HG03060 (cell line): ENCODE results near the gene REPS2.
"Not testable (repeated sequence)": the region's sequence is repeated elsewhere in the genome, so short reads cannot be mapped to it uniquely, and the experiment has no call there.

Experiments used
- ATAC-seq: cut with Tn5 transposase; IDR thresholded peaks from one replicate; pipeline ENCODE4 v1.9.1; 2021; ENCODE audit warnings: low read depth, moderate number of reproducible peaks; ENCODE audit not compliant: unreplicated experiment

REPS2 gene

DNA sequence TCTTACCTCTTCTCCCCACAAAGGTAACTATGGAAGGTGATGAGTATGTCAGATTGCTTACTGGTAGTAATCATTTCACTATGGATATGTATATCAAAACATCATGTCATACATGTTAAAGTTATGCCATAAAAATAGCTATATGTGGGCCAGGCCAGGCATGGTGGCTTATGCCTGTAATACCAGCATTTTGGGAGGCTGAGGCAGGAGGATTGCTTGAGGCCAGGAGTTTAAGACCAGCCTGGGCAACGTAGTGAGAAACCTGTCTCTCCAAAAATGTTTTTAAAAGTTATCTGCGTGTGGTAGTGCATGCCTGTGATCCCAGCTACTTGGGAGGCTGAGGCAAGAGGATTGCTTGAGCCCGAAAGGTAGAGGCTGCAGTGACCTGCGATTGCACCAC, 16.2 kb downstream of the REPS2 start:
- ATAC-seq = not testable (repeated sequence)

DNA sequence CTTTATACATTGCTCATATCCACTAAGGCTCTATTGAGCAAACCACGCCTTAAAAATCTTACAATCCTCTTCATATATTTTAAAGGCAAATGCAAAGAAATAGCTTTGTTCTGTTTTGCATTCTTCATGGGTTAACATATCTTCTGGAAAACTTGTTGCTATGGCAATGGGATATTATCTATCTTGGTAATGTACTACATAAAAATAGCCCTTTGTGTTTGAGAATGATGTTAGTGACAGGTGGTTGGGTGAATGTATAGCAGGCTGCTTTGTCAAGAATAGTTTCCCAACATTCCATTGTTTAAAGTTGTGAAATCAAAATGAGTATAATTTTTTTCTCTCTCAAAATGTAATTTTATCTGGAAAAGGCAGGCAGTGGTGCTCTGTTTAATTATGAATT, 16.8 kb downstream of the REPS2 start:
- no peak for ATAC-seq

DNA sequence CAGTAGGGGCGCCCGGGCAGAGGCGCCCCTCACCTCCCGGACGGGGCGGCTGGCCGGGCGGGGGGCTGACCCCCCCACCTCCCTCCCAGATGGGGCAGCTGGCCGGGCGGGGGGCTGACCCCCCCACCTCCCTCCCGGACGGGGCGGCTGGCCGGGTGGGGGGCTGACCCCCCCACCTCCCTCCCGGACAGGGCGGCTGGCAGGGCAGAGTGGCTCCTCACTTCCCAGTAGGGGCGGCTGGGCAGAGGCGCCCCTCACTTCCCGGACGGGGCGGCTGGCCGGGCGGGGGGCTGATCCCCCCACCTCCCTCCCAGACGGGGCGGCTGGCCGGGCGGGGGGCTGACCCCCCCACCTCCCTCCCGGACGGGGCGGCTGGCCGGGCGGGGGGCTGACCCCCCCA, 18.5 kb downstream of the REPS2 start:
- ATAC-seq = not testable (repeated sequence)

DNA sequence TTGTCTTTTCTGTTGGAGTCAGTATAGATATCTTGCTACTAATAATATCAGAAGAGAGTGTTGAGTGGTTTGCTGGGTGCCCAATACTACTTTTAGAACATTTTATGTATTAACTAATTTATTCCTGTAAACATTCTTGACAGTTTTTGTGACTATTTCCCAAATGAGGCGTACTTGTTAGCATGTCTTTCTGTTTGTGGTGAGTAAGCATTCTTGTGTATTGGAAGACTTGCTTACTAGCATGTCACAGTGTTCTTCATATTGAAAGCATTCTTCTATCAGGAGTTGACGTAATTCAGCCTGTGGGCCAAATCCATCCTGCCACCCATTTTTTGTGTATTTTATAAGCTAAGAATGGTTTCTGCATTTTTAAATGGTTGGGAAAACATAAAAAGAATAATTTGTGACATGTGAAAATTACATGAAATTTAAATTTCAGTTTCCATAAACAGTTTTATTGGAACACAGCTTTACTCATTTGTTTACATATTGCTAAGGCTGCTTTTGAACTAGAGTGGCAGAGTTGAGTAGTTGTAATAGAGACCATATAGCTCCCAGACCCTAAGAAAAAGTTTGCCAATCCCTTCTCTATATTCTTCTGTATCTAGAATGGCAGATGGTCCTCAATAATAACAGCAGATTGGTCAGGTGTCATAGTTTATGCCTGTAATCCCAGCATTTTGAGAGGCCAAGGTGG, 20.4 kb downstream of the REPS2 start:
- ATAC-seq = no peak

DNA sequence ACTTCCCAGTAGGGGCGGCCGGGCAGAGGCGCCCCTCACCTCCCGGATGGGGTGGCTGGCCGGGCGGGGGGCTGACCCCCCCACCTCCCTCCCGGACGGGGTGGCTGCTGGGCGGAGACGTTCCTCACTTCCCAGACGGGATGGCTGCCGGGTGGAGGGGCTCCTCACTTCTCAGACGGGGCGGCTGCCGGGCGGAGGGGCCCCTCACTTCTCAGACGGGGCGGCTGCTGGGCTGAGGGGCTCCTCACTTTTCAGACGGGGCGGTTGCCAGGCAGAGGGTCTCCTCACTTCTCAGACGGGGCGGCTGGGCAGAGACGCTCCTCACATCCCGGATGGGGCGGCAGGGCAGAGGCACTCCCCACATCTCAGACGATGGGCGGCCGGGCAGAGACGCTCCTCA, 22.3 kb downstream of the REPS2 start:
- ATAC-seq = not testable (repeated sequence)

DNA sequence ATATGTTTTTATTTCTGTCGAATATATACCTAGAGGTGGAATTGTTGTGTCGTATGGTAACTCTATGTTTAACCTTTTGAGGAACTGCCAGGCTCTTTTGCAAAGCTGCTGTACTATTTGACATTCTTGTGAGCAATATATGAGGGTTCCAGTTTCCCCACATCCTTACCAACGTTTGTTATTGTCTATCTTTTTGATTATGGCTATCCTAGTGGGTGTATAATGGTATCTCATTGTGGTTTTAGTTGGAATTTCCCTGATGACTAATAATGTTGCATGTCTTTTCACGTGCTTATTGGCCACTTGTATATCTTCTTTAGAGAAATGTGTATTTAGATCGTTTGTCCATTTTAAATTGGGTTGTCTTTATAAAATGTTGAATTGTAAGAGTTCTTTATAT, 24.5 kb downstream of the REPS2 start:
- no peak for ATAC-seq

DNA sequence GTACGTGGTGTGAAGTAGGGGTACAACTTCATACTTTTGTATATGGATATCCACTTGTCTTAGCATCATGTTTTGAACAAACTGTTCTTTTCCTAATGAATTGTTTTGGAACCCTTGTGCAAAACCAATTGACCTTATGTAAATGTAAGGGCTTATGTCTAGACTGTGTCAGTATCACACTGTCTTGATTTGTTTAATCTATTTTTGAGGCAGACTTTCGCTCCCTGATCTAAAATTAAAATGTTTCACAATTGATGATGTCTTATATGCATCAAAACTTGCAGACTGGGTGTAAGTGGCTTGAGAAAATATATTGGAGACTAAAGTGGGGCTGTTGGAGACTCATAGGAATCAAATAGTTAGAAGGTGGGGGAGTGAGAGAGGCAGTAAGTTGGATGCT, 25.2 kb downstream of the REPS2 start:
- ATAC-seq = no peak

DNA sequence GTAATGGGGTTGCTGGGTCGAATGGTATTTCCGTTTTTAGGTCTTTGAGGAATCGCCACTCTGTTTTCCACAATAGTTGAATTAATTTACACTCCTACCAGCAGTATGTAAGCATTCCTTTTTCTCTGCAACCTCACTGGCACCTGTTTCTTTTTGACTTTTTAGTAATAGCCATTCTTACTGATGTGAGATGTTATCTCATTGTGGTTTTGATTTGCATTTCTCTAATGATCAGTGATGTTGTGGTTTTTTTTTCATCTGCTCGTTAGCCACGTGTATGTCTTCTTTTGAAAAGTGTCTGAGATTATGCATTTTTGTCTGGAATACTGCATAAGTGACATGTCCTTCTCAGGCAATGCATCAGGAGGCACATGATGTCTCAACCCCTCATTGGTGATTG, 28.8 kb downstream of the REPS2 start:
- no peak for ATAC-seq

DNA sequence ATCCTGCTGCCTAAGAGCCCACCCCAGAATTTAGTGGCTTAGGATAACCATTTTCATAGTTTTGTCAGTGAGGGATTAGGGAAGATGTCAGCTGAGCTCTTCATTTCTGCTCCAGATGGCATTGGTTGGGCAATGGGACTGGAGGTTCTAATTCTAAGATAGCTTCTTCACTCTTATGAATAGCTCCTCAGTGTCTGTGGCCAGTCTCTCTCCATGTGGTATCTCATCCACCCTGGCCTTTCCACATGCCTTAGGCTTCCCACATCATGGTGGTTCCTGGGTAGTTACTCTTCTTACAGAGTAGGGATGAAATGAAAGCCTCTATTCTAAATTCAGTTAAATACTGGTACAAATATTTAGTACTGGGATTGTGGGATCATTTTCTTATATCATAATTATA, 31.3 kb downstream of the REPS2 start:
- no peak for ATAC-seq

DNA sequence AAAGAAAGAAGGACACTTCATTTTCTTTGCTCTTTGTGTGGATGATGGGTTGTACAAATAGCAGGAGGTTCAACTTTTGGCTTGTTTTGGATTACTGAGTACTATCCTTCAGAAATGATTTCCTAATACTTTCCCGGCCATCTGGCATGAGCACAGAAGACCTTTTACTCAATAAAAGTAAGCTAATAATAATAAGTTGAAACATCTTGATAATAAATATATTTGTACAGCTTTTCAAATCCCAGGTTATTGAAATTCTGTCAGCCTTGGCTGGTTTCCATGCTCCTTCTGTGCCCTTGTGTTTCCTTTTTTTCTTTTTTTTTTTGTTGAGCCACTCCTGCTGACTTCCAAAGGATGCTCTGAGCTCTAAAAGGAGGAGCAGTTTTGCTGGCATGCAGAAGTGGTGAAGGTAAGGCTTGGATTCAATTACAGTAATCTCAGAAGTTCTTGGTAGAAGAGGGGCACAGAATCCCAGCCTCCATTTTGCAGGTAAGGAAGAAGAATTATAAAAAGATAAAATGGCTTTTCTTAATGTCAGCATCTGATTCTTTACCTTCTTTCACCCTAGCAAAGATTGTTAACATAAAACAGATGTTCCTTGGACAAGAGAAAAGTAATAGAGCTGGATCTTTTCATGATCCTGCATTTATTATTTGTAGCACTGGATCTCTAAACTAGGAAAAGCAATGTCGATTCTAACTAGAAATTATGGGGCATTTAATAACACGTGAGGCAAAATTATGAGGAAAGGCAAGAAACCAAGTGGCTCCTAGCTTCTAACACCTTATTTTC, 31.9 kb downstream of the REPS2 start:
- no peak for ATAC-seq

DNA sequence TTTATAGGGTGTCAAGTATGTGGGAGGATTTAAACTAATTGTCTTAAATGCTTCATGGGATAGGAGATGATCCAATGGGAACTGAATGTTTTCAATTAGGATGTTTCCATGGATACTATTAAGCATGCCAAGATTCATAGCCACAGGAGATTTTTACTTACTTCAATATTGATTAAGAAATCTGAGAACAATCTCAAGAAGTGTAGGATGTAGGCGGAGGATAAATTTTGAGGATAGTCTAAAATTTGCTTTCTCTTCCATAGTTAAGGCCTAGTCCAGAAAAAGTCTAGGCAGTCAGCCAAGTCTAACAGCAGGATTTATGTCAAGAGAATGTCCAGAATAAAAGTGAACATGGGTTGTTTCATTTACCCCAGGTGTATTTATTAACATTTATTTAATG, 32.8 kb downstream of the REPS2 start:
- ATAC-seq = no peak

DNA sequence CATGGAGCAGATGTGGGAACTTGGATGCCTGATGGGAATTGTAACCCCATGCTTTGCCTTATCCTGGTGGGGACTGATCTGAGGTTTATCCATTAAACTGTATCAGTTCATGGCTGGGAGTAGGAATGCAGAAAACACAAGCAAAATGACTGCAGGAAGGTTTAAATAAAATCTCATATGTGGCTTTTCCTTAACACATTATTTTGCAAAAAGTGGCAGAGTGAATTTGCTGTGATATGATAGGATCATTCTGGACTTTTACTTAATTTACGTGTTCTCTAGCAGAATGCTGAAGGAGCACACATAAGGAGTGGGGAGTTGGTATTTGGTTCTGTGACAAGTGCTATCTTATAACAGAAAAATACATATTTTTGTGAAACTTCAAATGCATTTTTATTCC, 34.8 kb downstream of the REPS2 start:
- no peak for ATAC-seq

DNA sequence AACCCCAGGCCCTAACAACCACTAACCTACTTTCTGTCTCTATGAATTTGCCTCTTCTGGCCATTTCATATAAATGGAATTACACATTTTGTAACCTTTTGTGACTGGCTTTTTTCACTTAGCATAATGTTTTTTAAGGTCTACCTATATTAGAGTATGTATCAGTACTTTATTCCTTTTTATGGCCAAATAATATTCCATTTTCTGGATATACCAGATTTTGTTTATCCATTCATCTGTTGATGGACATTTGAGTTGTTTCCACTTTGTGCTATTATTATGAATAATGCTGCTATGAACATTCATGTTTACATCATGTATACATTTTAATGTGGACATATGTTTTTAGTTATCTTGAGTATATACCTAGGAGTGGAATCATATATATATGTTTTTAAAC, 35.5 kb downstream of the REPS2 start:
- ATAC-seq = no peak

DNA sequence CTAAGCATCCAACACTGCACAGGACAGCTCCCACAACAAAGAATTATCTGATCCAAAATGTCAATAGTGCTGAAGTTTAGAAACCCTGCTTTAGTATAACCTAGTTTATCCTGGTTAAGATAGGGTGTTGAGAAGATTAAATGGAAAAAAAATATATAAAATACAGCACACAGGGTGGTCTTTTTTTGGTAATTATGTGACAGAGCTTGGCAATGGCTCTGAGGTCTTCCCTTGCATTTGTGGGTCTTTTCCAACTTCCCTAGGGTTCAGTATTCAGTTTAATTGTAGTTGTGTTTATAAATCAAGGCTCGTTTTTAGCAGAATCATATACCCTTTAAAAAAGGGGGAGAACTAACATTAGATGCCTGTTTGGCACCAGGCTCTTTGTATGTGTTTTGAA, 36.6 kb downstream of the REPS2 start:
- no peak for ATAC-seq

DNA sequence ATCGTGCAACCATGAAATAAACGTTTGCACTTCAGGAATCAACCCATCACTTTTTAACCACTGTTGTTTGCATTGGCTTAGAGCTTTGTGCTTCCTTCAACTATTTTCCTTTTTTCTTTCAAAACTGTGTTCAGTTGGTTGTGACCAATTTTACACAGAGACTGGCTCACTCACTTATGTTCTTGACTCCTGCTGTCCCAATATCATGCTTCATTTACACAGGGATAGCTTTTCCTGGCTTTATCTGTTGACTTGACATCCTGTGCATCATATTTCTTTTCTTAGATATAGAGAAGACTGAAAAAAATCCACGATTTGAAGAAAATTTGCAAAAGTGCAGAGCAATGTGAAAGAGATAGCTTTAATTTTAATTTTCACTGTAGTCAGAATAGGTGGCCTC, 38.8 kb downstream of the REPS2 start:
- ATAC-seq = no peak

DNA sequence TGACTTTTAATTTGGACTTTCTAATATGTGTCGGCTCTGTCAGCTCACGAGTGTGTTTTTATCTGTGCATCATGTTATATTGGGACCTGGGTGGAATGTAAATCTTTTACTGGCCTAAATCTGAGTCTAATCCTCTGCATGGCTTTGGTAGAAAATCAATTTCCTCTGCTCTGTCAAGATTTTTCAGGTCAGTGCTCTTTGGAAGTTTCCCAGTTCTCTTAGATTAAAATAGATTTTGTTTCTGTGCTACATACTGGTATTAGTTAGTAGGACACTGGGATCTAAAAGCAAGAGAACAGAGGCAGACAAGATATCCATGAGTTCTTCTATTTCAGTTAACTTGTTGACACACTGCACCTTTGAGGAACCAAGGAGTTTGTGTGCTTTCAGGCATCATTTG, 39.7 kb downstream of the REPS2 start:
- ATAC-seq = no peak

DNA sequence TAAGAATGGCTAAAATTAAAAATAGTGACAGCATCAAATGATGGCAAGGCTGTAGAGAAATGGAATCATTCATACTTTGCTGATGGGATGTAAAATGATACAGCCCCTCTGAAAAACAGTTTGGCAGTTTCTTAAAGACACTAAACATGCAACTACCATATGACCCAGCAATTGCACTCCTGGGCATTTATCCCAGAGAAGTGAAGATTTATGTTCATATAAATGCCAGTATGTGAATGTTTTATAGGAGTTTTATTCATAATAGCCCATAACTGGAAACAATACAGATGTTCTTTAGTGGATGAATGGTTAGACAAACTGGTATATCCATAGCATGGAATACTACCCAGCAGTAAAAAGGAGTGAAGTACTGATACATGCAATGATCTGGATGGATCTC, 43.3 kb downstream of the REPS2 start:
- ATAC-seq = no peak

DNA sequence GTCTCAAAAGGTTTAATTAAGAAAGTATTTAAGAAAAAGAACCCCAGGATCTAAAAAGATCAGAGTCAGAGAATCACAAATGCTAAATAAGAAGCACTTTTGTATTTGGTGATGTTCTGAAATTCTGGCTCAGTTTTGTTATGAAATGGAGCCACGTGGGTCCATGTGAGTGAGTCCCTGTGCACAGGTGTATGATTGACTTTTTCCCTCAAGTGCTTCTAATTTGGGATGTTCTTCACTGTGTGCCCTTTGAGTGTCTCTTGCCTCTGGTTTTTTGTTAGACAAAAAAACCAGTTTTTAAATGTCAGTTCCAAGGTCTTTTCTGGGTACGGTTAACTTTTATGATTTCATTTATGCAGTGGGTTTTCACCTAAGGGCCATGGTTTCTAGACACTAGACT, 44.4 kb downstream of the REPS2 start:
- ATAC-seq = no peak

DNA sequence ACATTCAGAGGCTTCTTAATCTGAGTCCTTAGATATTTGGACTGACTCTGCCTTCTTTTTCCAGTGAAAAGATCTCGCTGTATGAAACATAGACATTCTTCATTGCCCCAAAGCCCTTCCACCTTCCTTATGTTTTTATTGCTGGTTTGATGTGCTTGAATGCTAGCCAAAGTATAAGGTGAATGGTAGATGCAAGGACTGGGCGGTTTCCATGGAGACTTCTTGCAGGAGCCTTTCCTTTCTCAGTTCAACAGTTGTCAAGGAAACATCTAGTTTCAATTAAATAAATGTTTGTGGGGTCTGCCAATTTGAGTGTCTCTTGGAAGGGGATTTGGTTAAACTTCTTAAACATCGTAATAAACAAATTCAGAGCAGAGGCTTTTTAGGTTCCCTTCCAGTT, 46.0 kb downstream of the REPS2 start:
- no peak for ATAC-seq

DNA sequence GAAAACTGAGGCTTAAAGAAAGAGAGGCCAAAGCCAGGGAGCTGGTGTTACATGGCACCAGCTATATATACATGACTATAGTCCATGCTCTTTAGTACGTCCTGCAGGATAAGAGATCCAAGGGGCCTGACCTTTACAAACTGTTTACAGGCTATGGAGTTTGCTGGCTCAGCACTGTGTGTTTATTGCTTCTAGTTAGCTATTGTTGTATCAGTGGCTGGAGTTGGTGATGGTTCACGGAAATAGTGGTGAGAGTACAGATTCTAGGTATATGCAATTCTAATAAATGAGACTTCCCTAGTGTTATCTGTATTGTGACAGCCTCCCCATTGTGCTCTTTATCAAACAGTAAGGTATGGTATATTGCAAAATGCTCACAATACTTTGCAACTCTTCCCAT, 46.5 kb downstream of the REPS2 start:
- ATAC-seq = no peak

DNA sequence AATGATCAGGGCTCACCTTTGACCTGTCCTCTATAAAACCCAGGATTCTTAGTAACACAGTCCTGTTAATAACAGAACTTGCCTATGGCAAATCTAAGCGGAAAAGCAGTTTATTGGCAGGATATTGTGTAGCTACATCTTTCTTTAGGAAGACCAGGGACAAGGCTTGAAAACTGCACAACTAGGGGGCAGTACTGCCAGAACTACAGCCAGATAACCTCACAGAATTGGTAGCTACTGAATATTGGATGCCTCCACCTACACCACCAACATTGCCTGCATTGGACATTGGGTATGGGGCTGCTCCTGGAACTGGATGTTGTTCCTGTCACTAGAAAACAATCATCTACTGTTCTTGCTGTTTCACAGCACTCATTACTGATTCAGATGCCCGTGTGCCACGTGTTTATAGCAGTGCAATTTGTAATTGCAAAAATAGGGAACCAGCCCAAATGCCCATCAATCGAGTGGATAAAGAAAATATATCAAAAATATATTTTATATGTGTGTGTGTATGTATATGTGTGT, 47.4 kb downstream of the REPS2 start:
- no peak for ATAC-seq

DNA sequence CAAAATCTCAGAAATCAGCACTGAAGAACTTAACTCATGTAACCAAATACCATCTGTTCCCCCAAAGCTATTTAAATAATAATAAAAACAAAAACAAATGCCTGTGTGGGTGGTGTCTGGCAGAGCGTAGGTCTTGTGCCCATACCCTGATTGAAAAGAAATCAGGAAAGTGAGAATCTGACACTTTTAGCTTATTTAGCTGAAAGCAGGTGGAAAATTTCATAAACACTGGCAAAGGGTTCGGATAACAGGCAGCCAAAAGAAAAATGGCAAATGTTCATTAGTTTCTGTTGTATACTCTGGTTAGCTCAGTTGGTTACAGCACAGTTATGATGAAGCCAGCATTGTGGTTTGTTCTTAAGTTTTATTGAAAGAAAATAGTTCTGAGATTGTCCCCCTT, 48.3 kb downstream of the REPS2 start:
- ATAC-seq = no peak
